Measurements from ENCODE around the gene FICD.
"Not testable (repeated sequence)": the region's sequence is repeated elsewhere in the genome, so short reads cannot be mapped to it uniquely, and the experiment has no call there.

Gene FICD

GRCh38 chr12:108514973-108515814, at the start of gene FICD:
Gene FICD, plus strand, starts transcription at chr12:108515277. Its CDS starts 1,696 bp downstream, at chr12:108516973.
- DNase-seq (ENCODE audit: low read depth, low spot score): peak; percentile 94

DNA sequence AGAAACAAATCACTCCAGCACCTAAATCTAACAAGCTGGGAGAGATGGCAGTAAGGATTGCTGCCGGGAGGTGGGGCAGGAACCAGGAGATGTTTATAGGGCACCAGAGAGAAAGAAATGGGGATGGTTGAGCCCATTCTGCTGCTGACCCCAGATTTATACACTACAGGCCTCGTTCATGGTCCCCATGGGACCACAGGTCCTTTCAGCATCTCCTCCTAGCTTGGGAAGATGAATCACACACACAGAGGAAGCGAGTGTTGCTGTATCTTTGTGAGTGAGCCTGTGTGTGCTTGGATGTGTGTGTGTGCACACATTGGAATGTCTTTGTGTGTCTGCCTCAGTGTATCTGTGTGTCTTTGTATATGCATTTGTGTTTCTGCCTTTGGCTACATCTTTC, 49.7 kb upstream of the FICD start:
- DNase-seq (ENCODE audit: low read depth, low spot score): no peak

DNA sequence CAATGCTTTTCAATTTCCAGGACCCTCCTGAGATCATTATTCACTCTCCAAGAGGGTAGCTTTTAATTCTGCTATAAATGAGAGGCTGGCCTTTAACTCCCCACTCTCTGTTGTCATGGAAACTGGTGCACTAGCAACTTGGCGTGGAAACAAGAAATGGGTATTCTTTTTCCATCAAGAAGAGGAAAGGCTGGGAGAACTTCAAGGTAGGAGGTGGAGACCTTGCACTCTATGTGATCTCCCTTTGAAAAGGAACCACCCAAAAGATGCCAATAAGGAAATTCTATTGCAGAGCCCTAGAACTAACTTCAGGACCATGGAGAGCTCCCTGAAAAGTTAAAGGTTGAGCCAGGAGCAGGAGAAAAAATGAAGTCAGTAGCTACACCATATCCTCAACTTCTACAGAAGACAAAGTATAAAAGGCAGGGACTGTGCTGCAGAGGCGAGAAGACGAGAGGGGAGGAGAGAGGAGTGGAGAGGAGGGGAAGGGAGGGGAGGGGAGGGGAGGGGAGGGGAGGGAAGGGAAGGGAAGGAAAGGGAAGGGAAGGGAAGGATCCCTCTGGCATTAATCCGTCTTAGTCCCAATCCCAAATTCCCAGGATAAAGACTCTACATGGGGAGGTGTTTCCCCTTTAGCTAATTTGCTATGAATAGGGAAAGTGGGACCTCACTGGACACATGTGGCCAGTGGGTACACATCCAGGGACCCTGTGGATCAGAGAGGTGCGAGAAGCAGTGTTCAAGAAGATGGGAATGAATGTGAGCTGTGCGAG, 46.7 kb upstream of the FICD start:
- no peak for DNase-seq (ENCODE audit: low read depth, low spot score)

DNA sequence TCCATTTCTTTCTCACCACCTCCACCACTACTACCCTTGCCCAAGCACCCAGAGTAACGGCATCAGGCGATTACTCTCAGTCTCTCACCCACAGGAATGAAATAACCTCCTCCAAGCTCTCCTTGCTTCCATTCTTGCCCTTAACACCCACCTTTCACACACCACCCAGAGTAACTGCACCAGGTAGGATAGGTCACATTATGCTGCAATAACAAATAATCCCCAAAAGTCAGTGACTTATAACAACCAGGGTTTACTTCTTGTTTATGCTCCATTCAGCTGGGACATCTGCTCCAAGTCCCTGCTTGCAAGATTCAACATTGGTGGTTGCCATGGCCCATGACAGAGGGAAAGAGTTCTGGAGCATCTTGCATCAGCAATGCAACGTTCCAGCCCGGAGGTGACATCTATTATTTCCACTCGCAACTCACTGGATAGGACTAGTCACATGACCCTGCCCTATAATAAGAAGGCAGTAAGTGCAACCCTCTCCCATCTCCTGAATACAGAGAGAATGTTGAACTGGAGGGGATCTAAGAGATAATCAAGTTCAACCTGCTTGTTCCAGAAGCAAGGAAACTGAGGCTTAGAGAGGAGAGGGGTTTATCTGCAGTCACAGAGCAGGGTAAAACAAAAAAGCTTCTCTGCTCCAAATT, 41.5 kb upstream of the FICD start:
- no peak for DNase-seq (ENCODE audit: low read depth, low spot score)

DNA sequence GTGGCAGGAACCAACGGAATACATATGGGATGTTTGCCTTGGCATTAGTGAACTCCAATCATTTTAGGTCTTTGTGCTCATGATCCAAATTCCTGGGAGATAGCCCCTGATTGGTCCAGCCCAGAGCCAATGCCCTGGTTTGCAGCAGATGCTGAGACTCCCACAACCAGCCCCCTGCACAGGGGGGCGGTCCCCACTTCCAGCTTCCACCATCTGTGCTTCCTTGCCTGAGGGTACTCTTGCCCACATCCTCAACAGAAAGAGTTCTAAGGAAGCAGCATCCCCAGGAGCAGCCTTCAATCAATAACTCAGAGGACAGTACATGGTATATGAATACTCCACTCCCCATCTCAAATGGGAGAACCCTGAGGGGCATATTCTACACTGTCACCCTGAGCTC, 39.7 kb upstream of the FICD start:
- DNase-seq (ENCODE audit: low read depth, low spot score): no peak

DNA sequence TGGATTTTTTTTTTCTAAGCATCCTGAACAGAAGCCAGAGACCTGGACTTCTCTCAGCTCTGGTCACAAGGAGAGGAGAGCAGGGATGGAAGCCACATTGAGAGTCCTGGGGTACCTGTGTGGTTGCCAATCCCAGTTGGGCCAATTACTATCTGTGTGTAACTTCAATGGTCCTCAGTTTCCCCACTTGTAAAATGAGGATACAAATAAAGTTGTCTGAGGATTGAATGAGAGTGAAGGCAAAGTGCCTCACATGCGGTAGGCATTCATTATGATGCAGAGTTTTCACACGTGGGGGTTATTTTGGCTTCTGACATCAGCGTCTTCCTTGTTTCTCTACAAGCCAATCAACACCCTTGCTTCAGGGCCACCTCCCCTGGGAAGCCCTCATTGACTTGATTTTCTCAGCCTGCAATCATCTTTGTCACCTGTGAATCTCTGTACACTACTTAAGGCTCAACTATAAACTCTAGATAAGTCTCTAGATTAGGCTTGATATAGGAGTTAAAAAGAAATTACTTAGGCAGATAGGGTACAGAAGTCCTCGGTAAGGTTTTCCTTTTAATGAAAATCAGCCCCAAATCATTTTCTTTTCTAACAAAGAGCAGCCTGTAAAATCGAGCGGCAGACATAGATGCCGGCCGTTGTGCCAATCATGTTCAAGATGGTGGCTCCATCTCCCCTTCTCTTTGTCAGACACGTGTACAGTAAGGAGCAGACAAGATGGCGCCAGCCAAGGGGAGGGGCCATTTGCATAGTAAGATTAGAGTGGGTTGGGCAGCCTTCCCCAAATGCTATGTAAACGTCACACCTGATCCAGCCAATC, 37.8 kb upstream of the FICD start:
- DNase-seq (ENCODE audit: low read depth, low spot score): no peak

DNA sequence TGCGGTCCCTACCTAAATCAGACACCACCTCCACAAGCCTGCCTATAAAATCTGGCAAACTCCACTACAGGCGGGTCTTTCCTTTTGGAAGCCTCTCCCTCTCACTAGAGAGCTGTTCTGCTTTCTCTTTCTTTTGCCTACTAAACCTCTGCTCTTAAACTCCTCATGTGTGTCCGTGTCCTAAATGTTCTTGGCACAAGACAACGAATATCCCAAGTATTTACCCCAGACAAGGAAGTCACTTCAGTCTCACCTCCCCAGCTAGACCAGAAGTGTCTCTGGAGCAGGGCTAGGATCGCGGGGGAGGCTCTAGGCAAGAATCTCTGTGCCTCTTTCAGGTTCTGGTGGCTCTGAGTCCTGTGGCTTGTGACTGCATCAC, 37.2 kb upstream of the FICD start:
- no peak for DNase-seq (ENCODE audit: low read depth, low spot score)

DNA sequence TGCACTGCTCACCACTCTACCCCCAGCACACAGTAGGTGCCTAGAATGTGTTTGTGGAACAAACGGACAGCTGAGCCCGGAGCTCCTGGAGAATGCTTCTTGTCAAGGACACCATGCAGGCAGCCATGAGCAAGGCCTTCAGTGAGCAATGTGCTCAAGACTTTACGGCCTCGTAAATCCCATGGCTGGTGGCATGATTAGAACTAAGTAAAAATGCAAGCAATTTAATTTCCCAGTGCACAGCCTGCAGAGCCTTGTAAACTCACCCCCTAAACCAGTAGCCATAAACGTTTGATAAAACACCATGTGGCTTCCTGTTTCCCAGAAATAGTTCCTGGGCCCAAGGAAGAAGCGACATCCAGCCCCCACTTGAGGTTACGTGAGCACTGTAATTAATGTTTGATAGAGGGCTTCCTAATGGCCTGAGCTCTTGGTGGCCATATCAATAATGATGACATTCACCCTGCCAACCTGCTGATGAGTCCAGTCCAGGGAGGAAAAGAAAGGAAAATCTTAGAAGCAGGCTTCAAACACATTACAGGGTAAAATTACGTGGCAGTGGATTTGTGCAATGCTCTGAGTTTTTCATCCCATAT, 36.4 kb upstream of the FICD start:
- no peak for DNase-seq (ENCODE audit: low read depth, low spot score)

DNA sequence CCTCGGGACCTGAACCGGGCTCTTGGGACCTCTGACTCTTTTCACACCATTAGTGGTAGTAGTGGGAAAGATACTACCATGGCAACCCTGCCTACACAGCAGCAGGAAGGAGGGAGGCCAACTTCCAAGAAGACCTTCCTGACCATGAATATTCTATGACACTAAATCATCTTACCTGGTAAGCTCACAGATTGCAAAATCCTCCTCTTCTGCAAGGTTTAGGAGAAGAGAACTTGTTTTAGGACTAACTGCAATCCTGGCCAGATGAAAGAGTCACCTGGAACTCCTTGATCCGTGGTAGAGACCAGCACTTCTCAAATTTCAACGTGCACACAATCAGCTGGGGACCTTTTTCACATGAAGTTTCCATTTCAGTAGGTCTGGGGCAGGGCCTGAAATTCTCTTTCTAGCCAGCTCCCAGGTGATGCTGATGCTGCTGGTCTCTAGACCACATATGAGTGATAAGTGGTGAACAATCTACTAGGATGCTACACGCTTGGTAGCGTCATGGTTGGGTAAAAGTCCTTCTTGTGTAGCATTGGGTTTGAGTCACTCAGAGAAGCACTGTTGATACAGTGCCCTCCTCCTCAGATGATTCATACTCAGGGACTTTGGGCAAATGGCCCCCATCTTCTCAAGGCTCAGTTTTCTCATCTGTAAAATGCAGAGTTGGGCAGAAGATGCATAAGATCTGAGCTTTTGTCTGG, 35.6 kb upstream of the FICD start:
- DNase-seq (ENCODE audit: low read depth, low spot score): no peak

- DNase-seq (ENCODE audit: low read depth, low spot score): no peak
Measured at GRCh38 chr12:108482717-108483212, 32.3 kb upstream of the FICD start.

DNA sequence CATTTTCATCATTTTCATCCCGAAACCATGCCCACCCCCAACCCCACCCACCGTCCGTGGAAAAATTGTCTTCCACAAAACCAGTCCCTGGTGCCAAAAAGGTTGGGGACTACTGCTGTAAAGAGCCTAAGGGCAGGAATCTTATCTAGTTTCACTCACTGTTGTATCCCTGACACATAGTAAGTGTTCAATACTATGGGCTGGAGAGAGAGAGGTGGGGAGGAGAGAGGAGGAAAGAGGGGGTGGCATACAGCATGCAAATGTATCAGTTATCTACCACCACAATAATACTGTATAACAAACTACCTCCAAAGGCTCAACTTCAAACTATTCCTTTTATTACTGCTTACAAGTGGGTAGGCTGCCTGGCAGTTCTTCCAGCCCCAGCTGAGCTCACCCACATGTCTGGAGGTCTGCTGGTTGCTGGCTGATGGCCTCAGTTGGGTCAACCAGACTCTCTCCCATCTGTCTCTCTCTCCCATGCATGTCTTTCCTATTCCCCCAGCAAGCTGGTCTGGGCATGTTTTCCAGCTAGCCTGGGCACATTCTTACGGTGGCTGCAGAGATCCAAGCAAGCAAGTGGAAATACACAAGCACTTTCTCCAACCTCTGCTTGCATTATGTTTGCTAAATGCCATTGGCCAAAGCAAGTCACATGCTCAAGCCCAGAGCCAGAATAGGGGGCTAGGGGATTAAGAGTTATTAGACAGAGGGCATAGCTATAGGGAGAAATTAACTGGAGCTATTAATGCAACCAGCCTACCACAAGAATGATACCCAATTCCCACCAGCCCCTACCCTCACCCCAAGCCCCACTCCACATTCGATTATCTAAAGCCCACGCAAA, 31.6 kb upstream of the FICD start:
- DNase-seq (ENCODE audit: low read depth, low spot score): no peak

- no peak for DNase-seq (ENCODE audit: low read depth, low spot score)
Measured at GRCh38 chr12:108484431-108484830, 30.6 kb upstream of the FICD start.

- DNase-seq (ENCODE audit: low read depth, low spot score): no peak
Measured at GRCh38 chr12:108484845-108485244, 30.2 kb upstream of the FICD start.

- DNase-seq (ENCODE audit: low read depth, low spot score): not testable (repeated sequence)
Measured at GRCh38 chr12:108485371-108485770, 29.7 kb upstream of the FICD start.

- DNase-seq (ENCODE audit: low read depth, low spot score): not testable (repeated sequence)
Measured at GRCh38 chr12:108487029-108487428, 28.0 kb upstream of the FICD start.

- no peak for DNase-seq (ENCODE audit: low read depth, low spot score)
Measured at GRCh38 chr12:108491256-108491655, 23.8 kb upstream of the FICD start.

- no peak for DNase-seq (ENCODE audit: low read depth, low spot score)
Measured at GRCh38 chr12:108495054-108495453, 20.0 kb upstream of the FICD start.

GRCh38 chr12:108495823-108496579, 19.1 kb upstream of the FICD start:
- no peak for DNase-seq (ENCODE audit: low read depth, low spot score)

GRCh38 chr12:108498136-108498535, 16.9 kb upstream of the FICD start:
- DNase-seq (ENCODE audit: low read depth, low spot score): no peak

Measured in brain pericyte (primary cell).